HG03558 (cell line): Measurements from ENCODE around the gene ZCCHC7.
"Not testable (repeated sequence)": the region's sequence is repeated elsewhere in the genome, so short reads cannot be mapped to it uniquely, and the experiment has no call there.

Experiments
- ATAC-seq: cut with Tn5 transposase; IDR thresholded peaks from one replicate; pipeline ENCODE4 v1.9.1; 2021; ENCODE audit warnings: moderate number of reproducible peaks; ENCODE audit not compliant: unreplicated experiment; ENCODE audit errors: extremely low read depth

Gene ZCCHC7

GRCh38 chr9:37202091-37202490 lies 81.7 kb downstream of the ZCCHC7 start:
- ATAC-seq = no peak

- not testable (repeated sequence) for ATAC-seq
Measured at GRCh38 chr9:37203456-37203855, 83.1 kb downstream of the ZCCHC7 start.

GRCh38 chr9:37206121-37206620 lies 85.8 kb downstream of the ZCCHC7 start:
- no peak for ATAC-seq

GRCh38 chr9:37209431-37210386 lies 89.3 kb downstream of the ZCCHC7 start:
- no peak for ATAC-seq

GRCh38 chr9:37210737-37211523 lies 90.6 kb downstream of the ZCCHC7 start:
- ATAC-seq = no peak

- no peak for ATAC-seq
Measured at GRCh38 chr9:37212435-37212834, 92.1 kb downstream of the ZCCHC7 start.

GRCh38 chr9:37215381-37215780 lies 95.0 kb downstream of the ZCCHC7 start:
- ATAC-seq = no peak

- ATAC-seq = no peak
Measured at GRCh38 chr9:37215830-37216229, 95.5 kb downstream of the ZCCHC7 start.

- ATAC-seq = no peak
Measured at GRCh38 chr9:37217161-37217560, 96.8 kb downstream of the ZCCHC7 start.

GRCh38 chr9:37218800-37219425 lies 98.5 kb downstream of the ZCCHC7 start:
- no peak for ATAC-seq

- ATAC-seq = no peak
Measured at GRCh38 chr9:37220971-37221370, 100.6 kb downstream of the ZCCHC7 start.

GRCh38 chr9:37221489-37222106 lies 101.2 kb downstream of the ZCCHC7 start:
- ATAC-seq = no peak

- no peak for ATAC-seq
Measured at GRCh38 chr9:37229455-37229854, 109.1 kb downstream of the ZCCHC7 start.

GRCh38 chr9:37229882-37230482 lies 109.6 kb downstream of the ZCCHC7 start:
- no peak for ATAC-seq

- ATAC-seq = no peak
Measured at GRCh38 chr9:37236822-37237221, 116.4 kb downstream of the ZCCHC7 start.

- ATAC-seq = no peak
Measured at GRCh38 chr9:37238122-37238521, 117.7 kb downstream of the ZCCHC7 start.

GRCh38 chr9:37239224-37239859 lies 119.0 kb downstream of the ZCCHC7 start:
- no peak for ATAC-seq

GRCh38 chr9:37239921-37240320 lies 119.5 kb downstream of the ZCCHC7 start:
- no peak for ATAC-seq

GRCh38 chr9:37241340-37241739 lies 121.0 kb downstream of the ZCCHC7 start:
- ATAC-seq = no peak
